GM18526 (cell line): ENCODE data around the gene VANGL2.

Experiments used
- POLR2A ChIP-seq: IDR thresholded peaks from 3 replicates; pipeline ENCODE4 v1.6.1; 2011; ENCODE audit not compliant: insufficient read length; ENCODE audit errors: extremely low read depth

VANGL2 gene

GRCh38 chr1:160366731-160367515 lies 33.4 kb upstream of the VANGL2 start, which contains the start of gene NHLH1:
Gene NHLH1 (plus strand): TSS chr1:160367071. CDS start chr1:160370732, 3,661 bp downstream.
- no peak for TF ChIP-seq POLR2A

- no peak for TF ChIP-seq POLR2A
These were observed 32.9 kb upstream of the VANGL2 start for GRCh38 chr1:160367516-160367900.

DNA sequence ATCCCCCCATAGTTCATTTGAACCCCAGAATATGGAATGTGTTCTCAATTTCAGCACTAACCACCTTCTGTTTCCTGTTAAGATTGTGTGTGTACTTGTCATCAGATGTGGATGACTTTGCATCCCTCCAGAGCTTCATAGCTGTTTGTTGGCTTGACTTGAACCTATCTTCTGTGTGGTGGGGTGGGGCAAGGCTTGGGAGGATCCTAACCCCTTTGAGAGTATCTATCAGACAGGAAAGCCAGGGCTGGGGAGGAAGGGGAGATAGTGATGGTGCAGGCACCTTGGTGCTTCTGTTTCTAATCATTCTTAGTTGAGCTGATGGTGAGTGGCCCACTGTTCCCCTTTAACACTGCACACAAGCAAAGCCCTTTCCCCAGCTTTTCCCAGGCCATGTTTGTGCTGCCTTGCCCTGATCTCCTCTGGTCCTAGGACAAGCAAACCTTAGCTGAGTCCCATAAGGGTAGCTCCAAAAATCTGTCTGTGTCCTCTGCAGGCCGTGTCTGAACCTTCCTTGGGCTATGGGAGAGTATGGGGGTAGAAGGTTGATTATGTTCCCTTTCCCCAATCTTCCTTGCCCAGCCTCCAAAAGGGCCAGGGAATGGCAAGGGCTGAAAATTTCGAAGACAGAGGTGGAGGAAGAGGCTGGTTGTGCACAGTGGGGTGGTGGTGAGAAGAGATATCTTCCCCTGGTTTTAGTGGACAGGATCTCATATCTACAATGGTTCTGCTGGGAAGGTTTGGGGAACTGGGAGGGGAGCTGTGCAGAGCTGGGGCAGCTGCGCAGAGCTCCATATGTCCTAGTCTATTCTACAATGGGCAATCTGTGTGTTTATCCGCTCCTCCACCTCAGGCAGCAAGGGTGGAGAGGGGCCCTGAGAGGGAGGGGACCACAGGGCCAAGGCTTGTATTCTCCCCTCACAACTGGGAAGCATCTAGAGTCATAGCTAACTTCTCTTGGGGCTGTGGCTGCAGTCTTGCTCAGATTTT lies 32.1 kb upstream of the VANGL2 start:
- no peak for TF ChIP-seq POLR2A

DNA sequence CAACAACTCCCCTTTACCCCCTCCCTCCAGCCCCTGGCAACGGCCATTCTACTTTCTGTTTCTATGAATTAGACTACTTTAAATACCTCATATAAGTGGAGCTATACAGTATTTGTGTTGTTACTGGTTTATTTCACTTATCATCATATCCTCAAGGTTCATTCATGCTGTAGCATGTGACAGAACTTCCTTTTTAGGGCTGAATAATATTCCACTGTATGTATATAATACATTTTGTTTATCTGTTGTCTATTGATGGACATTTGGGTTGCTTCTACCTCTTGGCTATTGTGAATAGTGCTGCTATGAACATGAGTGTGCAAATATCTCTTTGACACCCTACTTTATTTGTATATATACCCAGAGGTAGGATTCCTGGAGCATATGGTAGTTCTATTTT lies 31.3 kb upstream of the VANGL2 start:
- no peak for TF ChIP-seq POLR2A

DNA sequence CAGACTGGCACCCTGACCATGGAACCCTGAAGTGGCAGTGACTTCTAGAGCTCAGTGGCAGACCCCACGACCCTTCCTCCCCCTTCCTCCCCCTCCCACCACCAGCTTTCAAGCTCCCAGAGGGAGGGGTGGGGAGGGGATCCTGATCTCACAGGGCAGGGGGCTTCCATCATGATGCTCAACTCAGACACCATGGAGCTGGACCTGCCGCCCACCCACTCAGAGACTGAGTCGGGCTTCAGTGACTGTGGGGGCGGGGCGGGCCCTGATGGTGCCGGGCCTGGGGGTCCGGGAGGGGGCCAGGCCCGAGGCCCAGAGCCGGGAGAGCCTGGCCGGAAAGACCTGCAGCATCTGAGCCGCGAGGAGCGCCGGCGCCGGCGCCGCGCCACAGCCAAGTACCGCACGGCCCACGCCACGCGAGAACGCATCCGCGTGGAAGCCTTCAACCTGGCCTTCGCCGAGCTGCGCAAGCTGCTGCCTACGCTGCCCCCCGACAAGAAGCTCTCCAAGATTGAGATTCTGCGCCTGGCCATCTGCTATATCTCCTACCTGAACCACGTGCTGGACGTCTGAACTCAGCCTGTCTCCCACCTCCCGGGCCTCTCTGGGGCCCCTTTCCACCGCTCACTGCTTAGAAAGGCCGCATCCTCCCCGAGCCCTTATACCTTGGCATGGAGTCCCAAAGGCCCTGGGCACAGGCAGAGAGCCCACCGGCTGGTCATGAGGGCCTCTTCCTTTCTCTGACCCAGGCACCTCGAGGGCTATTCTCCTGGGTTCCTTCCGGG lies 29.6 kb upstream of the VANGL2 start:
- TF ChIP-seq POLR2A: no peak

- no peak for TF ChIP-seq POLR2A
These were observed 29.1 kb upstream of the VANGL2 start for GRCh38 chr1:160371346-160371631.

GRCh38 chr1:160371756-160372155 lies 28.6 kb upstream of the VANGL2 start:
- TF ChIP-seq POLR2A: no peak

DNA sequence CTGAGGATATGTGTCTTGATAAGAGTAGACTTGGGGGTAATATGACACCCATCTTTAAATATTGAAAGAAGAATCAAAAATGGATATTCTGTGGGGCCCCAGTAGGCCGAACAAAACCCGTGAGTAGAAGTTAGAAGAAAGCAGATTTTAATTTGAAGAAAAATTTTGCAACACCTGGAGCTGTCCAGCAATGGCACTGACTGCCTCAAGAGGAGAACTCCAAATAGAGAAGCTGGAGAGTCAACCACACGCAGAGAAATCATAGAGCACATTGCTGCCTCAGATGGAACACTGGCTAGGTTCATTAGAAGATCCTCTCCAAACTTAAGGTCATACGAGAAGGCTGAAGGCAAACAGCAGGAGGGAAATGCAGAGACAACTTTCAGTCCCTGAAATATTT lies 26.7 kb upstream of the VANGL2 start:
- no peak for TF ChIP-seq POLR2A

DNA sequence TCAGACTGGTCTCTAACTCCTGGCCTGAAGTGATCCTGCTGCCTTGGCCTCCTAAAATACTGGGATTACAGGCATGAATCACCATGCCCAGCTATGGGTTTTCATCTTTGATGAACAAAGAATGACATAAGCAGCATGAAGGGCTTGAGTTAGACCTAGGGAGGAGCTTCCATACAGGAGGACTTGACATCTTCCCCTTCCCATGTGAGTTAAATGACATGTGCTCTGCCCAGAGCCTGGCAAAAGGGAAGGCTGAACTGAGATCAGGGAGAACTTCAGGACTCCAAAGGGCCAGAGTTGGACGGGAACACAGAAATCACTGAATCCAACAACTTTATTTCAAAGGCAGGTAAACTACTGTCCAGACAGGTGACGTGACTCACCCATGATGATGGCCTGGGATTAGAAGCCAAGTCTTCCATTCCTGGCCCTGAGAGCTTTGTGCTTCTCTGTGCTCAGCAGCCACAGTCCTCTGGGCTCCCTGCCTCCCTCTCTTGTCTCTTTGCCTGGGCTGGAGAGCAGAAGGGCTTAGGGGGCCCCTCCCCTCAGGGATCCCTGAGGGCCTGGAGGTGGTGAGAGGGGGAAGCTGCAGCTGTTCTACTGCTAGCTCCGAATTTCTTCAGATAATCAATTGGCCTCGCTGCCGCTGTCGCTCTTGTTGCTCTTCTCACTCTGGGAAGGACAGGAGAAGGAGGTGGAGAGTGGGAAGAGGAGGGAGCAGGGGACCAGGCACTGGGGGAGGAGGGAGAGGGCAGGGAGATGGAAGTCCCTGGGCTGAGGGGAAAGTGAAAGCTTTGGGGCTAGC lies 25.9 kb upstream of the VANGL2 start:
- TF ChIP-seq POLR2A: no peak

DNA sequence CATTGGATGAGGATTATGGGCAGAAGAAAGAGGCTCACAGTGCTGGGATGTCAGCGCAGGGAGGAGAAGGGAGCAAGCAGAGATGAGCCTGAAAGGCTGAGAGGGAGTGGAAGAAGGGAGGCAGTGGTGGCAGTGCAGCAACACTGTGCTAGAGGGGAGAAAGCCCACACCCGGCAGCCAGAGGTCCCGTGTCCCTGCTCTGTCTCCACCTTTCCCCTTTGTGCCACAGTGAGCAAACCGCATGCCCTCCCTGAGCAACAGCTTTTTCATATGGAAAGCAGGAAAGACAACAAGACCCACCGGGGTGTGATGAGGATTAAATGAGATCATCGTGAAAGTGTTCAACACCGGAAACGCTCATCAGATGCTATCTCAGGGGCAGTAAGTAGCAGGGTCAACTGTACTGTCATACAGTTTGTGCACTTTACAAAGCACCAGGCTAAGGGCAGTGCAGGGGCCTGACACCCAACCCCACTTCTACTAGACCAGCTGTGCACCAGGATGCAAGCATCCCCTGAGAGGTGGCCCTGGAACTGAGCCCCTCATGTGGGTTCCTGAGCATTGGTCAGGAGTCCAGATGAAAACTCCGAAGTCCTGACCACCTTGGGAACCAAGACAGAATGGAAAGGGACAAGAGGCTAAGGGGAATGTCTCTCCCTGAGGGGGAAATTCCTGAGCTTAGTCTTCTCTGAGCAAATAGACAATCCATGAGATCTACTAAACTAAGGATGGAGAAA lies 24.4 kb upstream of the VANGL2 start:
- TF ChIP-seq POLR2A: no peak

GRCh38 chr1:160376525-160377131 lies 23.7 kb upstream of the VANGL2 start:
- no peak for TF ChIP-seq POLR2A

- TF ChIP-seq POLR2A: no peak
These were observed 22.7 kb upstream of the VANGL2 start for GRCh38 chr1:160377585-160378206.

DNA sequence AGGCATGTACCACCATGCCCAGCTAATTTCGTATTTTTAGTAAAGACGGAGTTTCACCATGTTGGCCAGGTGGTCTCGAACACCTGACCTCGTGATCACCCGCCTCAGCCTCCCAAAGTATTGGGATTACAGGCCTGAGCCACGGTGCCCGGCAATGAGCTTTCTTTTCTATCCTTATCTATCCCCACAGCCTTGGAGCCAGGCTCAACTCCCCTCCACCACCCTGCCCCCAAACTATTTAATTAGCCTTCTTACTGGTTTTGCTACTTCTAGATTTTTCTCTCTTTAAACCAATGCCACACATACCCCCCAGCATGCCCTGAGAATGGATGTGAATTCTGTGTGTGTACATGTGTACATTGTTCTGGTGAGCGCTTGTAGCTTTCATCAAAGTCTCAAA lies 5.7 kb upstream of the VANGL2 start:
- no peak for TF ChIP-seq POLR2A
